Measurements from ENCODE around the gene ARG2.

GRCh38 chr14:67644428-67644827, 24.7 kb downstream of the ARG2 start:
- TF ChIP-seq CTCF (conservative IDR thresholded peaks at IDR 0.05; ENCODE audit: low read depth, low read length) (no peak), EZH2 (IDR thresholded peaks at IDR 0.05; ENCODE audit: borderline replicate concordance, low read depth, low read length, poor library complexity, severe bottlenecking) (no peak)

Measured in A673 (cell line).